ENCODE data around the gene HPCAL4.

Gene HPCAL4

DNA sequence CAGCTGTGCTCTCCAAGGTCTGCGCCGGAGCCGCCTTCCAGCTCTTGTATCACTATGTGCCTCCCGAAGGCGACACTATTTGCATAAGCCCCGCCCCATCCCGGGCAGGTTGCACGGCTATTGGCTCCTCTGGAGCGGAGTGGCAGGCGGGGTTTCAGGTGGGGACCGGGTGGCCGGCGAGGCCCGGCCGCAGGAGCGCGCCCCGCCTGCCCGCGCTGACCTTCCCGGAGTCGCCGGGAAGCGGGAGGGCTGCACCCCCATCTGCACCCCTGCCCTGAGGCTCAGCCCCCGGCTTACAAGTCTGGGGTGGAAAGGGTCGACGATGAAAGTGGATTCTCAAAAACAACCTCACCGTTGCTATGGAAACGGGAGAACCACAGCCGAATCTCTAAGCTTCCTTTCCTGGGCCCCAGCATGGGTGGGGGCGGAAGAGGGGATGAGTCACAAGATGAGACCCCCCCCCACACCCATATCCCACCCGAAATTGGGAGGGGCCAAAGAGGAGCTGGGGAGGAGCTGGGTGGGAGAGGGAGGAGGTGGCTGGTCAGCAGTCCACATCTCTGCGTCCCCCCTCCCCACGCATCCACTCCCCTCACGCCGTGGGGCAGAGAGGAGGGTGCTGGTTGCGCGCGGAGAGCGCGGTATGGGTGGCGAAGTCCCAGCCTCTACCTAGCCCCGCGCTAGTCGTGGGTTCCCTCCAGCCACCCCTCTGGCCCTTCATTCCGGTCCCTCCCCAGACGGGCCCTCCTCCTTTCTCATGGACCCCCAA is at the start of gene HPCAL4:
Gene HPCAL4 (minus strand): TSS at position 51 of the 769 bp plus-strand sequence. CDS start 6,830 bp downstream, outside the sequence.
- DNase-seq (ENCODE audit: low read depth), result no peak

DNA sequence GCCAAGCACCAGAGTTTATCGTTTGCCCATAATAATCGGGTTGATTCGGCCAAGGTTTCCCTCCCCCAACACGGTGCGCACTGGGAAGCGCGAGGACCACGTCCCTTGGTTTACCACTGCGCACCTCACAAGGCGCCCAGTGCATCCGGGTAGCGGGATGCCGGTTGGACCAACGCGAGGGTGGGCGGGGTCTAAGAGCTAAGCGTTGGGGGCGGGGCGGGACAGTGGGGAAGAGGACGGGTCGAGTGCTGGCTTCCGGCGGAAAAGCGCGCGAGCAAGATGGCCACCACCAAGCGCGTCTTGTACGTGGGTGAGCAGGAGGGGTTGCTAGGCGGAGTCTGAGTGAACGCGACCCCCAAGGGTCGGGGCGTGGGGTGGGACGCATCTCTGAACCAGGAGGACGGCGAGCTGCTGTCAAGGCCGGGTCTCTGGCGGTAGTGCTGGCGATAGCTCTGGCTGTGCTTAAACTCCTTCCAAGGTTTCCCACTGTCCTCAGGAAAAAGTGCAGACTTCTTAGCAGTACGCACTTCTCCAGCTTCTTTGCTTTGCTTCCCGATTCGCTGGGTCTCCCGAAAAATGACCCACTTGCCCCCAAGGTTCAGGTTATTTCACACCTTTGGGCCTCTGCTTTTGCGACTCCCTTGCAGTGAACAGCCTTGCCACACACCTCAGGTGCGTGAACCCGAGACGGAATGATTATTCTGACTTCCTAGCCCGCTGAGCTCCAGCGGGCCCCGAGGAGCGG is 47.6 kb upstream of the HPCAL4 start, which contains the start of gene PPIE:
Gene PPIE (plus strand): TSS at position 261 of the 745 bp plus-strand sequence. CDS start 19 bp downstream, at position 280.
- peak; percentile 95 for DNase-seq (ENCODE audit: low read depth)

DNA sequence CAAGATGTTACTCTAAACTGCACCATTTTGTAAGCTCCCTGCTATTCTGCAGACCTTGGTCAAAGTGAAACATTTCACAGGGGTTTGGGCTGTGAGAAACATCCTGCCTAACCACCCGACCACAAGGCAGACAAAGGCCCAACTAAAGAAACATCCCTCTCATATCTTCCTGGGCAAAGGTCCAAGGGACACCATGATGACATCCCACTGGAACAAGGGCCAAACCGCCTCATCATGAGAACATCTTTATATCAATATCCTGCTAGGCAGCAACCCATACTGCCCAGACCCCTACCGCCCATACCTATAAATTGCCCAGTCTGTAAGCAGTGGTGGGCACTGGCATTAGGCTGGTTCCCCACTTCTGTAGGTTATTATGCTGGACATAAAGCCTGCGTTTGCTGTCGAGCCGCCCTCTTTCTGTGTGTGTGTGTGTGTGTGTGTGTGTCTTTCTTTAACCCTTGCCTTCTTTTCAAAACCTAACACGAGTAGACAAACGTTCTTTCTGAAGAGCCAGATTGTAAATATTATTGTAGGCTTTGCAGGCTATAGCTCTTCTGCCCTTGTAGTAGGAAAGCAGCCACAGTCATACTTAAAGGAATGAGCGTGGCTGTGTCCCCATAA is 46.4 kb upstream of the HPCAL4 start:
- no peak for DNase-seq (ENCODE audit: low read depth)

DNA sequence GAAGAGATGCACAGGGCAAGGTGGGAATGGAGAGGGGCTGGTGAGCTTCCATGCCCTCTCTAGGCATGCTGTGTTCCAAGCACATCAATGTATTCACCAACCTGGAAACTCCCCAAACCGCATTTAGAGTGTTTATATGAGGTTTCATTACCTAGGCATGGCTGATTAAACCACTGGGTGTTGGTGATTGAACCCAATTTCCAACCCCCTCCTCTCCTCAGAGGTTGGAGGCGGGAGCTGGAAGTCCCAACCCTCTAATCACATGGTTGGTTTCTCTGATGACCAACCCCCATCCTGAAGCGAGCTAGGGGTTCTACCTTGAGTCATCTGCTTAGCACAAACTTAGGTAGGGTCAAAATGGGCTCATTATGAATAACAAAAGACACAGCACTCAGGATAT is 44.5 kb upstream of the HPCAL4 start:
- no peak for DNase-seq (ENCODE audit: low read depth)

DNA sequence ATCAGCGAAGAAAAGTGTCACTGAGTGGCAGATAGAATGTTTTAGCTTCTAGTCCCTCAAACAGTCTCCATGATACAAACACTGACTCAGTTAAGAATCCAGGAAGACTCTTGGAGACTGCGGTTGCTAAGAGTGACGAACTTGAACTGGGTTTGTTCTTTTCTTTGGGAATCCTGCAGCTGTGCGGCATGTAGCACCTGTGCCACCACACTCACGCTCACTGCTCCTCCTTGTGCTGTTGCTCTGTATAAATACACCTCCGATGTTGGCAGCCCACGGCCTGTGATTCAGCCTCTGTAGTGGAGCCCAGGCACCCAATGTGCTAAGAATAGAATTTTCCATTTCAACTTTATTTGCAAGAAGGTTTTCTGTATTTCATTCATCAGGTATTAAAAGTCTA is 41.9 kb upstream of the HPCAL4 start:
- no peak for DNase-seq (ENCODE audit: low read depth)

DNA sequence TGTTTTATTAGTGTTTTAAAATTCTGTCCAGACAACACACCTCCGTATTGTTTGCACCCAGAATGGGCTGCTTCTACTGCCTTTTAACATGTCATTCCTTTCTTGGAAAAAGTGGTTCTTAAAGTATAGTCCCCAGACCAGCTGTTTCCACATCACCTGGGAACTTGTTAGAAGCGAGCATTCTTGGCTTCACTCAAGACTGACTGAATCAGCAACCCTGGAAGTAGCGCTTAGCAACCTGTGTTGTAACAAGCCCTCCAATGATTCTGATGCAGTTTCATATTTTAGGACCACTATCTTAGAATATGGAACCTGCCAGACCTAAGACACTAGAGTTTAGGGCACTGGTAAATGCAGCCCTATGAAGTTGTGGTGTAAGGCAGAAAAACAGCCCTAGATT is 41.5 kb upstream of the HPCAL4 start:
- no peak for DNase-seq (ENCODE audit: low read depth)

DNA sequence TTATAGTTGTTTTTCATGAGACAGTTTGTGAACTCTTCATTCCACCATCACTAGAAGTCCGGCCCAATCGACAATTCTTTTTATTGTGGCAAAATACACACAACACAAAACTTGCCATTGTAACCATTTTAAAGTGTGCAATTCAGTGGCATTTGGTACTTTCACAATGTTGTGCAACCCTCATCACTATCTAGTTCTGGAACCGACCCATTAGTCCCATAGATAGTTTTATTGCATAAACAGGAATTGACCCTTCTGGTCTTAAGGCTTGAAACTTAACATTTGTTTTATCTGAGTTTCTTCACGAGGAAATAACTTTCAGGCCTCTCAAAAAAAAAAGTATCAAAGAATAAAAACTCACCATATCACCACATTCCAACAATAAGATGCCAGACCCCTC is 38.6 kb upstream of the HPCAL4 start:
- DNase-seq (ENCODE audit: low read depth), result no peak

DNA sequence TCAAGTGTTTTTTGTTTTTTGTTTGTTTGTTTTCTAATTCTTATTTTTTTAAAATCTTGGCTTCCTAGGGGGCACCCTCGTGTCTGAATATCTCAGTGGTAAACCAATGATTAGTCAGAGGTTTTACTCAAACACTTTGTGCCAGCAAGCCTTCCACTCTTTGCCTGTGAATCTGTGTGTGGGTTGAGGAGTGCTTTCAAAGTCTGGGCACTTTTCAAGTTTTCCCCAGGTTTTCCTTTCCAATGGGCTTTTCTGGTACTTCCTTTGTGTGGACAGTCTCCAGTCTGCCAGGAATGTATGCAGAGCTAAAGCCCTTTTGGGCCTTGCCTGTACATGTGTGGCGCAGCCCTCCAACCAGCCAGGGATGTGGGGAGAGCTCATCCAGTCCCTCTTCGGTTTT is 37.8 kb upstream of the HPCAL4 start:
- DNase-seq (ENCODE audit: low read depth), result no peak

DNA sequence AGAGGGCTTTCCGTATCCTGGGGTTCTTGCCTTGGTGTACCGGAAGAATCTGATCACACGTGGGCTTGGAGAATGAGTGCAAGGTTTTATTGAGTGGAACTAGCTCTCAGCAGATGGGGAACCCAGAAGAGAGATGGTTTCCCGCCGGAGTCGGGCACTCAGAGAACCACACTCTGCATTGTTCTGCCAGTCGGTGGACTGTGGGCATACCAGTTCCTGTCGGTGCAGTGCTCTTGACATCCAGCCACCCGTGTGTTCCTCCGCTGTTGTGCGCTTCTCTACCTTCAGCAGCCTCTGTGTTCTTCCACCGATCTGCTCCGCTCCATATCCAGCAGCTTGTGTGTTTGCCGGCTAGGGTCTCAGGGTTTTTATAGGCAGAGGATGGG is 36.7 kb upstream of the HPCAL4 start:
- no peak for DNase-seq (ENCODE audit: low read depth)

DNA sequence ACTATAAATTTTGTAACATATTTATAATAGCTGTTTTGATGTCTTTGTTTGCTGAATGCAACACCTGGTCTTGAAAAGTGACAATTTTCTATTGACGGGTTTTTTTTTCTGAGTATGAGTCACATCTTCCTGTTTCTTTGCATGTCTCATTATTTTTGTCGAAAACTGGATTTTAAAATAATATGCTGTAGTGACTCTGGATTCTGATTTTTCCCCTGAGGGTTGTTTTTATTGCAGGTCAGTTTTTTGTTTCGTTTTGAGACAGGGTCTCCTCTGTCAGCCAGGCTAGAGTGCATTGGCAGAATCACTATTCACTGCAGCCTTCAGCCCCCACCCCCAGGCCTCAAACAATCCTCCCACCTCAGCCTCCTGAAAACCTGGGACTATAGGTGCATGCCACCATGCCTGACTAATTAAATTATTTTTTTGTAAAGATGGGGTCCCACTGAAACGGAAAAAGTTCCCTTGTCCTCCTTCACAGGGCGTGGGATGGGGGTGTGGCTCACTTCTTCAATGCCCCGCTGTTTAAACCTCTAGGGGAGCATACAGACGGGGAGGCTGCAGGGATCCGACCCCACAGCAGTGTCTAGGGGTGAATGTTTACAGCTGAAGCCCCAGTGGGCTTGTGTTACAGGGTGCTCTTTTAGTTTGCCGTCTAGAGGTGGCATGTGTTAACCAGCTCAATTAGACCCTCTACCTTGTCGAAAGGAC is 36.1 kb upstream of the HPCAL4 start:
- DNase-seq (ENCODE audit: low read depth), result no peak

DNA sequence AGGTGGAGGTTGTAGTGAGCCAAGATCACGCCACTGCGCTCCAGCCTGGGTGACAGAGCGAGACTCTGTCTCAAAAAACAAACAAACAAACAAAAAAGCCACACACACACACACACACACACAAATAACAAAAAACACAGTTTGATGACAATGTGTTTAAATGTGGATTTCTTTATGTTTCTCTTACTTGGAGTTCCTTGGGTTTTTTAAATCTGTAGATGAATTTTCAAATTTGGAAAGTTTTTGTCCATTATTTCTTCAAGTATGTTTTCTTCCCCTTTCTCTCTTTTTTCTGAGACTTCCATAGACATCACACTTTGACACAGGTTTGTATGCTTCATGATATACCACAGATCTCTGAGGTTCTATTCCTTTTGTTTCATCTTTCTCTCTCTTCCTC is 35.4 kb upstream of the HPCAL4 start:
- DNase-seq (ENCODE audit: low read depth), result no peak

DNA sequence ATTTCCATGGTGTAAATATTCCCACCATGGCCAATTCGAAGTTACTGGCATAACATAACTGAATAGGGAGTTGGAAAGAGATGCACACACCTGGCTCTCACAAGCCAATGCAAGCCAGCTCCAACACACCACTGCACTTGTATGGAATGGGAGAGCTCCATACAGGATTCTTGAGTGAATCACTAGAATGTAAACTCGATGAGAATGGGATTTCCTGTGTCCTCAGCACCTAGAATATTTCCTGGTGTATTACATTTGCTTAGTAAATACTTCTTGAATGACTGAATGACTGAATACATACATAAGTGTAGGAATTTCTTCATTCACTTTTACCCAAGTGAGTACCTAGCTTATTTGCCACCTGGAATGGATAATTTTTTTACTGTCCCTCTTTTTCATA is 31.3 kb upstream of the HPCAL4 start:
- DNase-seq (ENCODE audit: low read depth), result no peak

DNA sequence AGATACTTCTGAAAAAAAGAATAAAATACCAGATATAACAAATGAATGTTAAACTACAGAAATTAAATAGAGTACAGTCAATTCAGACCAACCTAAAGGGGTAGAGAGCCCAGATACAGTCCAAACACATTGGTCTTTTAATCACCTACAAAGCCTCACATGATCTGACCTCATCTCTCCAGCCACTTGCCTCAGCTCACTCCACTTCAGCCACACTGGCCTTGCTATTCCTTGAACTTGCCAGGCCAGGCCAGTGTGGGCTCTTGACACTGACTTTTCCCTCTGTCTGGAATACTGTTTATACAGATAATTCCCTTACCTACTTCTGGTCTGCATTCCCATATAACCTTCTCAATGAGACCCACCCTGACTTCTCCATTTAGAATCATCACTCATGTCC is 30.4 kb upstream of the HPCAL4 start:
- no peak for DNase-seq (ENCODE audit: low read depth)

DNA sequence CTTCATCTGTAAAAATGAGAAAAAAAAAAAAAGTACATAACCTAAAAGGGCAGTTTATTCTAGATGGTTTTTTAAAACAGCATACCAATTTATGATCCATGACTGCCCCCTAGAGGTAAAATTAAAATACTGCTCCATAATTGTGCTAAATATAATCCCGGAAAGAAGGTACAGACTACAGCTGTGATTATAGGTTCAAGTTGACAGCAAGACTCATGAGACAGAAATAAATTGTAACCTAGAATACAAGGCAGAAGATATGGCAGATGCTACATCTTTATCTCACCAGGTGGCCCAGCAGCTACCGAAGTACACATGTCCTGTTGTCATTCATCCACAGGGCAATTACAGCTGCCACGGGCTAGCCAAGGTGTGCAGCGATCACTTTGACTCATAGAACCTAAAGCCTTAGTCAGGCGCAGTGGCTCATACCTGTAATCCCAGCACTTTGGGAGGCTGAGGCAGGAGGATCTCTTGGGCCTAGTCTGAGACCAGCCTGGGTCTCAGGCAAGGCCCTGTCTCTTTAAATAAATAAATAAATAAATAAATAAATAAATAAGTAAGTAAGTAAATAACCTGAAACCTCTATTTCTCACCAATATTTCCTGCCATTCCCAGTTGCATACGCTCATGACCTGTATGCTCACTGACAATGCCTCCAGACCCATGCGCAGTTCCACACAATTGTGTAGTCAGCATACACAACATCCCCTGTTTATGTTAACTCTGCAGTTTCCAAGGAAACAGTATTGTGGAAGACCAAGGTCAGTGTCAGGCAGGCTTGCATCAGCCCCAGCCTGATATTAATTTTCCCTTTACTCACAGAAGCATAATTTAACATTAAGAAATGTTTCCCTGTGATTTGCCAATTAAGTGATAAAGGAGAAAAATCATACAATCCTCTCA is 29.1 kb upstream of the HPCAL4 start:
- peak; percentile 32 for DNase-seq (ENCODE audit: low read depth)

DNA sequence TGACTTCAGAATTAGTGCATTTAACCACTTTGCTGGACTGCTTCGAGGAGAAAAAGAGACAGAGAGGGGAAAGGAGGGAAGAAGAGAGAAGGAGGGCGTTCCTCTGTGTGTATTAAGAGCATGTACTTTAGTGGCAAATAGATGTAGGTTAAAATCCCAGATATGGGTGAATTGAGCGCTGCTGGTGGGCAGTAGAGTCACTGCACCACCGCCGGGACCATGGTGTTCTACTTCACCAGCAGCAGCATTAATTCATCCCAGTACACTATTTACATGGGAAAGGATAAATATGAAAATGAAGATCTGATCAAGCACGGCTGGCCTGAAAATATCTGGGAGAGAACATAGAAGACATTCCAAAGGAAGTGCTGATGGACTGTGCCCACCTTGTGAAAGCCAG is 26.6 kb upstream of the HPCAL4 start:
- no peak for DNase-seq (ENCODE audit: low read depth)

DNA sequence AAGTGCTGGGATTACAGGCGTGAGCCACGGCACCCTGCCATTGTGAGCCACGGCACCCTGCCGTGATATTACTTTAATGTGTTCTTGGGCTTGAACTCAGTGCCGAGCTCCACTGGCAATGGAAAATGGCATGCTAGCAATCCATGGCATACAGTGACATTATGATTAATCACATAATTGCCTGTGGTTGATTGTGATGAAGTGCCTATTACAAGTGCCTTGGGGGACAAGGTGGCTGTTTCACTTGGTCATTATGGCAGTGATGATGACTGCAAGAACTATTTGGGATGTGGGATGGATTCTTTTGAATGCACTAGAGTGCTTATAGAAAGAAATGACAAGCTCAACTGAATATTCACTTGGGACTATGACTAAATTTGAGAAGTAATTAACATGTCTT is 22.3 kb upstream of the HPCAL4 start:
- no peak for DNase-seq (ENCODE audit: low read depth)

DNA sequence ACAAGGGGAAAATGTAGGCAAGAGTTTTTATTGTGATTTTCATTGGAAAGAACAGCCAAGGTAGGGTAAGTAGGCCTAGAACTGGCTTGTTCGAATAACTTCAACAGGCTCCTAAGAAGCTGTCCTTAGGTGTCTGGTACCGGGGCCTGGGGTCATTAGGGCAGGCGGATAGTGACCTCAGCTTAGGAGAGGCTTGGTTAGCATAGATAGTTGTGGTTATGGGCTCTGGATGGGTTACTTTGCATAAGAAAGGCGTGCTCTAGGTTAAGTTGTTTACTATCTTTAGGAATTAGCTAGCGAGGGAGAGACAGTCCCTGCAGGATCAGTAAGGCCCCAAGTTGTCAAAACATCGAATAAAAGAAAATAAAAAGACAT is 20.7 kb upstream of the HPCAL4 start:
- no peak for DNase-seq (ENCODE audit: low read depth)

DNA sequence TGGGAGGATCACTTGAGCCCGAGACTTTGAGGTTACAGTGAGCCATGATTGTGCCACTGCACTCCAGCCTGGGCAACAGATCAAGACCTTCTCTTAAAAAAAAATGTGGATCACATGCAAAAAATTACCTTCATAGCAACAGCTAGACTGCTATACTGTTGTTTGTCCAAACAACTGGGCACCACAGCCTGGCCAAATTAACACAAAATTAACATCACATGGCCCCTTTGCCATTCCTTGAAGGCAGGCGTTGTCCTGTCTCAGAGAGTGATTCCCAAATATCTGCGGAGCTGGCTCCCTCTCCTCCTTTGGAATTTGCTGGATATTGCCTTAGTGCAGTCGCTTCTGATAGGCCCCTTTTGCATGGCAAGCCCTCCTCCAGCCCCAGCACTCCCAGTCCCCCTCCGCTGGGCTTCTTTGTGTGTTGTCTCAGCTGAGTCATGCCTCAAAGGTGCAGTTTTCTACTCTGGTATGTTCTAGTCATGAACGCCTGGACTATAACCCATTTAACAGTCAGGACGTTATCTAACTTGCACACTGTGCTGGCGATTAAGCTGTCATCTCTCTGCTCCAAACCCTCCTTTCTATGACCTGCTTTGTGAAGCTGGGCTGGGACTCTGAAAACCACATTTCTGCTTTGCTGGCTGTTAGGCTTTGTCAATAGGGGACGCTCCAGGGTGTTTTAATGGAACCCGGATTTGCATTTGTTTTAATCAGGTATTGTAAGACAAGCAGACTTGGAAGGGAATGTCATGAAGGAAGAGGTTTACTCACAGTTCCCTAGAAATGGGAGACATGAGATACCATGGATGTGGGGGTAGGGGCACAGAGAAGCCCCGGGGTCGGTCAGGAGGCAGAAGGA is 20.1 kb upstream of the HPCAL4 start:
- no peak for DNase-seq (ENCODE audit: low read depth)

DNA sequence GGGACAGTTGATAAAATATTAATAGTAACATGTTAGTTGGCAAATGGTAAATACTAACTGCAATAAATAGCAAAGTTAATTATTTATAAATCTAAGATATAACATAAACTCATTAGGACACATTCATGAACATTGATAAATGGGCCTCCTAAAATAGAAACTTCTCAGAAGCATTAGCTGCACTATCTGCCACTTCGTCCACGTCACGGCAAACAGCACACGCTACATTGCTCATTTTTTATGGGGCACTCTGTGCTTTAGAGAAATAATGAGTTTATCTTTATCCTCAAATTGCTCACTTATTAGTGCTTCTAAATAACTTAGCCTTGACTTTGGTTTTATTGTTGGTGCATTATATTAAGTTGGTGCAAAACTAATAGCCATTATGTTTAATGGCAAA is 16.3 kb upstream of the HPCAL4 start:
- no peak for DNase-seq (ENCODE audit: low read depth)

DNA sequence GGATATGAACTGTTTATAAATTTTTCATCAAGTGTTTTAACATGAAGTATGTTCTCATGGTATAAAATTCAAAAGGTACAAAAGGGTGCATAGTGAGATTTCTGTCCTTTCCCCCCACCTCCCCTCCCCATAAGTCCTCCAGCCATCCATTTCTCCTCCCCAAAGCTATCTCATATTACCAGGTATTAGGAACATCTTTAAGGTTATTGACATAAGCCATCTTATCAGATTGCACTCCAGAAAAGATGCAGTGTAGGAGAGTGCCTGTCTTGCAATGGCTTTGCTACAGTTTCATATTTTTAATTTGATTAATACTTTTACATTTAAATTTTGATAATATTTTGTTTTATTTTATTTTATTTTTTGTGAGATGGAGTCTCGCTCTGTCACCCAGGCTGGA is 13.5 kb upstream of the HPCAL4 start:
- no peak for DNase-seq (ENCODE audit: low read depth)

DNA sequence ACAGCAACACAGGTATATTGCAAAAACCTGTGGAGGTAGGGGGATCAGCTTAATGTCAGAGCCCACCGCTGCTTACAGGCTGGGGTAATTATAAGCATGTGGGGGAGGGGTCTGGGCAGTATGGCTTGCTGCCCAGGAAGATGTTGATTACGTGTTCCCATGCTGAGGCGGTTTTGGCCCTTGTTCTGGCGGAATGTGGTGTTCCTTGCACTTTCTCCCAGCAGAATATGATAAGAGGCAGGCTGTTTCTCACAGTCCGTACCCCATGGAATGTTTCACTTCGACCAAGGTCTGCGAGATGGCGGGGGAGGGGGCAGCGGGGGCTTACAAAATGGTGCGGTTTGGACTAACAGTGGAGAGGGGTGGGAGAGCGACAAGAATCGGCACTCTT is 9.8 kb upstream of the HPCAL4 start:
- no peak for DNase-seq (ENCODE audit: low read depth)
